BLaER1 (cell line): ENCODE data around the gene EMILIN2.
A peak's percentile ranks its signal among the peaks of the same experiment; 100 is the strongest.

ENCODE experiments used
- H3K27ac ChIP-seq: shearing (Covaris generic); formaldehyde crosslinking; 2 replicates; pipeline ENCODE4 v1.8.1; 2022
- H3K27me3 ChIP-seq: shearing (Covaris generic); formaldehyde crosslinking; 2 replicates; pipeline ENCODE4 v1.8.1; 2022
- H3K36me3 ChIP-seq: shearing (Covaris generic); formaldehyde crosslinking; 2 replicates; pipeline ENCODE4 v1.8.1; 2022
- H3K4me1 ChIP-seq: shearing (Covaris generic); formaldehyde crosslinking; 2 replicates; pipeline ENCODE4 v1.8.1; 2022
- H3K4me2 ChIP-seq: shearing (Covaris generic); formaldehyde crosslinking; 2 replicates; pipeline ENCODE4 v1.8.1; 2022
- H3K4me3 ChIP-seq: shearing (Covaris generic); formaldehyde crosslinking; 2 replicates; pipeline ENCODE4 v1.8.1; 2022
- H3K9ac ChIP-seq: shearing (Covaris generic); formaldehyde crosslinking; 2 replicates; pipeline ENCODE4 v1.8.1; 2022
- H3K9me3 ChIP-seq: shearing (Covaris generic); formaldehyde crosslinking; 2 replicates; pipeline ENCODE4 v1.8.1; 2022
- H4K20me1 ChIP-seq: shearing (Covaris generic); formaldehyde crosslinking; 2 replicates; pipeline ENCODE4 v1.8.1; 2022
- Cebpa-rat ChIP-seq: shearing (Covaris generic); IDR thresholded peaks from 2 replicates; pipeline ENCODE4 v1.8.1; 2022

The EMILIN2 gene

GRCh38 chr18:2872095-2872494 lies 25.3 kb downstream of the EMILIN2 start:
- no peaks in the 10 kb centered on the region for H3K9me3 ChIP-seq
- H4K20me1 ChIP-seq, result no peaks in the 10 kb centered on the region
- no peaks in the 10 kb centered on the region for H3K27me3 ChIP-seq
- no peak overlapping the region for H3K4me2 ChIP-seq
- H3K36me3 ChIP-seq, result no peaks in the 10 kb centered on the region
- no peak overlapping the region for H3K27ac ChIP-seq
- no peak overlapping the region for H3K4me3 ChIP-seq
- peaks cover 12% of the 10 kb centered on the region for H3K4me1 ChIP-seq
- H3K9ac ChIP-seq, result no peak overlapping the region
- TF ChIP-seq Cebpa-rat, result no peak

GRCh38 chr18:2874765-2875164 lies 28.0 kb downstream of the EMILIN2 start:
- H3K9me3 ChIP-seq, result no peaks in the 10 kb centered on the region
- H3K9ac ChIP-seq, result no peak overlapping the region
- no peaks in the 10 kb centered on the region for H3K36me3 ChIP-seq
- no peak overlapping the region for H3K4me3 ChIP-seq
- TF ChIP-seq Cebpa-rat, result no peak
- H4K20me1 ChIP-seq, result no peaks in the 10 kb centered on the region
- no peak overlapping the region for H3K4me2 ChIP-seq
- peaks cover 28% of the 10 kb centered on the region for H3K4me1 ChIP-seq
- no peaks in the 10 kb centered on the region for H3K27me3 ChIP-seq
- H3K27ac ChIP-seq, result no peak overlapping the region

- H3K4me2 ChIP-seq, result peak overlapping the region; percentile 48
- no peak overlapping the region for H3K27ac ChIP-seq
- no peak overlapping the region for H3K9ac ChIP-seq
- H4K20me1 ChIP-seq, result no peaks in the 10 kb centered on the region
- H3K4me3 ChIP-seq, result no peak overlapping the region
- H3K9me3 ChIP-seq, result no peaks in the 10 kb centered on the region
- H3K27me3 ChIP-seq, result no peaks in the 10 kb centered on the region
- TF ChIP-seq Cebpa-rat, result no peak
- peaks cover 68% of the 10 kb centered on the region for H3K4me1 ChIP-seq
- no peaks in the 10 kb centered on the region for H3K36me3 ChIP-seq
These were observed 32.0 kb downstream of the EMILIN2 start for GRCh38 chr18:2878656-2879330.

- no peaks in the 10 kb centered on the region for H3K9me3 ChIP-seq
- H3K4me1 ChIP-seq, result peaks cover 79% of the 10 kb centered on the region
- H3K4me2 ChIP-seq, result peak overlapping the region; percentile 82
- peak overlapping the region; percentile 22; the same call in 1 of the 2 replicates for H3K4me3 ChIP-seq
- no peaks in the 10 kb centered on the region for H4K20me1 ChIP-seq
- H3K27ac ChIP-seq, result no peak overlapping the region
- TF ChIP-seq Cebpa-rat, result no peak
- no peak overlapping the region for H3K9ac ChIP-seq
- H3K36me3 ChIP-seq, result no peaks in the 10 kb centered on the region
- H3K27me3 ChIP-seq, result no peaks in the 10 kb centered on the region
These were observed 33.1 kb downstream of the EMILIN2 start for GRCh38 chr18:2879889-2880288.

- Histone ChIP-seq H3K36me3 (no peaks in the 10 kb centered on the region), H3K9me3 (no peaks in the 10 kb centered on the region), H3K9ac (0 out of 2 replicates have a peak overlapping the region, but pooled peaks have one; percentile 46), H3K27ac (peak overlapping the region; percentile 70), H3K4me2 (peak overlapping the region; percentile 82), H3K27me3 (no peaks in the 10 kb centered on the region), H3K4me3 (peak overlapping the region; percentile 22), H3K4me1 (peaks cover 74% of the 10 kb centered on the region), H4K20me1 (no peaks in the 10 kb centered on the region)
- TF ChIP-seq Cebpa-rat, result no peak
These were observed 33.7 kb downstream of the EMILIN2 start for GRCh38 chr18:2880473-2880872.

- Histone ChIP-seq H3K4me1 (peaks cover 67% of the 10 kb centered on the region), H3K36me3 (no peaks in the 10 kb centered on the region), H3K9ac (peak overlapping the region; percentile 46; the same call in 1 of the 2 replicates), H4K20me1 (no peaks in the 10 kb centered on the region), H3K4me3 (0 out of 2 replicates have a peak overlapping the region, but pooled peaks have one; percentile 22), H3K9me3 (0 out of 2 replicates have a peak, but pooled peaks cover under 1% of the 10 kb centered on the region), H3K4me2 (peak overlapping the region; percentile 82), H3K27me3 (no peaks in the 10 kb centered on the region), H3K27ac (peak overlapping the region; percentile 70)
- TF ChIP-seq Cebpa-rat, result no peak
These were observed 34.5 kb downstream of the EMILIN2 start for GRCh38 chr18:2881088-2881839.

GRCh38 chr18:2881840-2882195 lies 35.0 kb downstream of the EMILIN2 start:
- H3K4me2 ChIP-seq, result peak overlapping the region; percentile 82
- peak overlapping the region; percentile 15; the same call in 1 of the 2 replicates for H3K9ac ChIP-seq

GRCh38 chr18:2882201-2882600 lies 35.4 kb downstream of the EMILIN2 start:
- Histone ChIP-seq H3K4me3 (no peak overlapping the region), H3K4me2 (peak overlapping the region; percentile 82), H3K27me3 (no peaks in the 10 kb centered on the region), H4K20me1 (no peaks in the 10 kb centered on the region), H3K9ac (no peak overlapping the region), H3K36me3 (no peaks in the 10 kb centered on the region), H3K9me3 (peaks cover 8% of the 10 kb centered on the region), H3K27ac (peak overlapping the region; percentile 70), H3K4me1 (peaks cover 67% of the 10 kb centered on the region)
- TF ChIP-seq Cebpa-rat, result no peak

More at GRCh38 chr18:2881840-2882195, 35.0 kb downstream of the EMILIN2 start:
- no peaks in the 10 kb centered on the region for H3K27me3 ChIP-seq
- peaks cover 67% of the 10 kb centered on the region for H3K4me1 ChIP-seq
- H3K9me3 ChIP-seq, result peaks cover 6% of the 10 kb centered on the region; the same call in 1 of the 2 replicates
- no peaks in the 10 kb centered on the region for H4K20me1 ChIP-seq
- H3K27ac ChIP-seq, result peak overlapping the region; percentile 70
- H3K4me3 ChIP-seq, result no peak overlapping the region
- no peaks in the 10 kb centered on the region for H3K36me3 ChIP-seq
- no peak for TF ChIP-seq Cebpa-rat

- TF ChIP-seq Cebpa-rat, result no peak
- Histone ChIP-seq H3K4me1 (peaks cover 67% of the 10 kb centered on the region), H3K27me3 (no peaks in the 10 kb centered on the region), H3K4me2 (peak overlapping the region; percentile 82), H3K9ac (peak overlapping the region; percentile 38; the same call in 1 of the 2 replicates), H3K4me3 (no peak overlapping the region), H3K27ac (peak overlapping the region; percentile 70), H3K36me3 (no peaks in the 10 kb centered on the region), H3K9me3 (peaks cover 15% of the 10 kb centered on the region), H4K20me1 (no peaks in the 10 kb centered on the region)
These were observed 36.4 kb downstream of the EMILIN2 start for GRCh38 chr18:2883076-2883735.
